ENCODE results near the gene RAB41.

DNA sequence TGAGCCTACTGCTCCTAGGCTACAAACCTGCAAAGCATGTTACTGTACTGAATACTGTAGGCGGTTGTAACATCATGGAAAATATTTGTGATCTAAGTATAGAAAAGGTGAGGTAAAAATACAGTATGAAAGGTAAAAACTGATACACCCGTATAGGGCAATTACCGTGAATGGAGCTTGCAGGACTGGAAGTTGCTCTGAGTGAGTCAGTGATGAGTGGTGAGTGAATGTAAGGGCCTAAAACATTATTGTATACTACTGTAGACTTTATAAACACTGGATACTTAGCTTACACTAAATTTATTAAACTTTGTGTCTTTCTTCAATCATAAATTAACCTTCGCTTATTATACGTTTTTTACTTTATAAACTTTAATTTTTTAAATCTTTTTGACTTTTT, 11.6 kb downstream of the RAB41 start:
- TF ChIP-seq CTCF (IDR thresholded peaks at IDR 0.05): no peak
- TF ChIP-seq POLR2A (IDR thresholded peaks at IDR 0.05): no peak
